Measurements from ENCODE around the gene SIRT7.

Gene SIRT7

GRCh38 chr17:81863123-81863675 lies 54.8 kb downstream of the SIRT7 start:
- no peak for DNase-seq (ENCODE audit: low spot score)
